A549 (cell line): Measurements from ENCODE around the gene SASS6. TPM values are rescaled to one million over a fixed set of nuclear protein-coding genes. Genes with fewer than 3 reads are reported as not detected.

ENCODE experiments used
- ATAC-seq, 2 experiments: fragments of 200-7000 bp in 1 of 2; fragments of >200 bp in 1 of 2; cut with Nextera tagmentation in 1 of 2; cut with Tn5 transposase in 1 of 2; 3 replicates each; pipeline versions ENCODE4 v1.8.0 to v1.9.1; 2018 to 2020; ENCODE audit warnings: mild to moderate bottlenecking in 1 of 2, moderate library complexity in 1 of 2
- CTCF ChIA-PET: fragments of 300-600 bp; sonication (Branson Sonifier 250); formaldehyde crosslinking; extraction: SDS; loops from one replicate; lab custom pipeline; 2021; ENCODE audit warnings: antibody characterized with exemption, inconsistent platforms; lab: Yijun Ruan, JAX
- POLR2A ChIA-PET: fragments of 350-600 bp; formaldehyde crosslinking; extraction: SDS; loops from one replicate; lab custom pipeline; 2021; ENCODE audit warnings: antibody characterized with exemption, inconsistent platforms; lab: Yijun Ruan, JAX
- DNase-seq, 2 experiments: peaks; one replicate each; pipeline versions ENCODE4 v3.0.0 to v3.0.0-alpha.2; 2011 to 2016; ENCODE audit warnings: low read depth in 1 of 2, low spot score in 1 of 2
- FAIRE-seq: peaks from 2 replicates; lab custom pipeline; 2011; peaks lifted over from hg19 to GRCh38; lab: Jason Lieb, UNC
- H3K27ac ChIP-seq, 2 experiments: fragments of >200 bp; sonication (Bioruptor Twin); formaldehyde crosslinking; 3 replicates each; pipeline ENCODE4 v1.5.1; 2016 to 2017
- H3K4me1 ChIP-seq: fragments of >200 bp; sonication (Bioruptor Twin); formaldehyde crosslinking; 3 replicates; pipeline ENCODE4 v1.6.1; 2016
- H3K4me2 ChIP-seq: fragments of >200 bp; sonication (Bioruptor Twin); formaldehyde crosslinking; 3 replicates; pipeline ENCODE4 v1.6.1; 2016
- H3K4me3 ChIP-seq: fragments of >200 bp; sonication (Bioruptor Twin); formaldehyde crosslinking; 3 replicates; pipeline ENCODE4 v1.5.1; 2016
- H3K9me3 ChIP-seq: fragments of >200 bp; sonication (Bioruptor Twin); formaldehyde crosslinking; 3 replicates; pipeline ENCODE4 v1.6.1; 2016
- CEBPB ChIP-seq, 2 experiments: fragments of >200 bp in 1 of 2; sonication (Bioruptor Twin) in 1 of 2; formaldehyde crosslinking in 1 of 2; IDR thresholded peaks; 2 replicates each; pipeline ENCODE4 v1.6.1; 2012 to 2016
- EHF ChIP-seq: fragments of 250-450 bp; sonication (Bioruptor Pico); IDR thresholded peaks from 2 replicates; pipeline ENCODE4 v1.5.0; 2020; ENCODE audit warnings: mild to moderate bottlenecking
- EP300 ChIP-seq, 2 experiments: fragments of >200 bp; sonication (Bioruptor Twin); formaldehyde crosslinking; IDR thresholded peaks; 2 replicates in 1 of 2; 3 replicates in 1 of 2; pipeline ENCODE4 v1.6.1; 2016 to 2017
- FOSL2 ChIP-seq, 2 experiments: fragments of 450-650 bp in 1 of 2; fragments of >200 bp in 1 of 2; sonication (Bioruptor Twin) in 1 of 2; formaldehyde crosslinking; IDR thresholded peaks; 2 replicates each; pipeline versions ENCODE4 v1.5.0 to v1.6.1; 2016 to 2020; ENCODE audit warnings: mild to moderate bottlenecking in 1 of 2, moderate library complexity in 1 of 2
- FOXS1 ChIP-seq: fragments of 250-450 bp; sonication (Bioruptor Pico); IDR thresholded peaks from 2 replicates; pipeline ENCODE4 v1.5.0; 2020; ENCODE audit warnings: mild to moderate bottlenecking, moderate library complexity
- GATA3 ChIP-seq: IDR thresholded peaks from 2 replicates; pipeline ENCODE4 v1.6.1; 2012; ENCODE audit warnings: borderline replicate concordance
- HDAC2 ChIP-seq: fragments of 200-600 bp; sonication (generic); IDR thresholded peaks from 2 replicates; pipeline ENCODE4 v1.6.1; 2016
- HEYL ChIP-seq: fragments of 250-450 bp; sonication (Bioruptor Pico); IDR thresholded peaks from 2 replicates; pipeline ENCODE4 v1.8.0; 2021; ENCODE audit warnings: mild to moderate bottlenecking, moderate library complexity
- HOXB13 ChIP-seq: fragments of 250-450 bp; sonication (Bioruptor Pico); IDR thresholded peaks from 2 replicates; pipeline ENCODE4 v1.5.0; 2020; ENCODE audit warnings: low read depth, mild to moderate bottlenecking, moderate library complexity
- JUN ChIP-seq, 2 experiments: fragments of >200 bp; sonication (Bioruptor Twin); formaldehyde crosslinking; IDR thresholded peaks; 2 replicates in 1 of 2; 3 replicates in 1 of 2; pipeline ENCODE4 v1.6.1; 2016 to 2017
- KDM5A ChIP-seq: fragments of 200-600 bp; sonication (generic); IDR thresholded peaks from 2 replicates; pipeline ENCODE4 v1.6.1; 2016; ENCODE audit warnings: antibody characterized with exemption, mild to moderate bottlenecking
- MAFK ChIP-seq: fragments of 450-650 bp; IDR thresholded peaks from 2 replicates; pipeline ENCODE4 v1.6.1; 2014; ENCODE audit not compliant: partially characterized antibody
- MAZ ChIP-seq: fragments of 150-350 bp; IDR thresholded peaks from 2 replicates; pipeline ENCODE4 v1.6.1; 2014; ENCODE audit warnings: antibody characterized with exemption, low read depth, low read length, borderline replicate concordance
- MYC ChIP-seq: IDR thresholded peaks from 2 replicates; pipeline ENCODE4 v1.6.1; 2012; ENCODE audit warnings: mild to moderate bottlenecking, inconsistent platforms, low read length, improper control_type of control experiment, borderline replicate concordance
- NR3C1 ChIP-seq: fragments of >200 bp; sonication (Bioruptor Twin); formaldehyde crosslinking; IDR thresholded peaks from 3 replicates; pipeline ENCODE4 v1.6.1; 2017
- POLR2AphosphoS2 ChIP-seq: conservative IDR thresholded peaks from 2 replicates; pipeline ENCODE4 v1.6.1; 2012; ENCODE audit warnings: low read length, improper control_type of control experiment, inconsistent platforms
- RAD21 ChIP-seq, 2 experiments: fragments of >200 bp in 1 of 2; sonication (Bioruptor Twin) in 1 of 2; formaldehyde crosslinking in 1 of 2; IDR thresholded peaks in 1 of 2; conservative IDR thresholded peaks in 1 of 2; 2 replicates in 1 of 2; 3 replicates in 1 of 2; pipeline ENCODE4 v1.6.1; 2012 to 2018; ENCODE audit warnings: inconsistent platforms in 1 of 2
- RCOR1 ChIP-seq: fragments of 150-350 bp; IDR thresholded peaks from 2 replicates; pipeline ENCODE4 v1.6.1; 2014; ENCODE audit warnings: antibody characterized with exemption, low read length, low read depth
- RNF2 ChIP-seq: fragments of 200-600 bp; sonication (generic); IDR thresholded peaks from 2 replicates; pipeline ENCODE4 v1.6.1; 2016; ENCODE audit warnings: low read depth, mild to moderate bottlenecking, antibody characterized with exemption, moderate library complexity, borderline replicate concordance
- ZC3H11A ChIP-seq: fragments of 450-650 bp; IDR thresholded peaks from 2 replicates; pipeline ENCODE4 v1.6.1; 2014; ENCODE audit warnings: antibody characterized with exemption, mild to moderate bottlenecking
- ZNF302 ChIP-seq: fragments of 250-450 bp; sonication (Bioruptor Pico); IDR thresholded peaks from 2 replicates; pipeline ENCODE4 v1.9.0; 2021; ENCODE audit warnings: inconsistent platforms, mild to moderate bottlenecking, moderate library complexity
- ZSCAN20 ChIP-seq: fragments of 250-450 bp; sonication (Bioruptor Pico); IDR thresholded peaks from 2 replicates; pipeline ENCODE4 v1.8.0; 2022; ENCODE audit warnings: mild to moderate bottlenecking, moderate library complexity
- WGBS: methylation state at CpG from one replicate; pipeline ENCODE4 v1.1.6; 2017; ENCODE audit errors: missing lambda C conversion rate; 5-methylcytosine and 5-hydroxymethylcytosine counted together
- polyA plus RNA-seq, 4 experiments: library from polyadenylated mRNA; depleted of rRNA in 3 of 4; stranded (reverse); fragments of >200 nt; fragmentation: RNase III in 1 of 4; extraction: RNeasy Plus Mini Kit Qiagen cat#74134 plus additional on column Dnase treatment in 1 of 4; gene quantifications; 2 replicates in 3 of 4; 3 replicates in 1 of 4; pipeline ENCODE4 v1.2.3, GENCODE V29; 2011 to 2017
- TF ChIP-seq, protein P1 (sequence below): IDR thresholded peaks from 2 replicates; pipeline ENCODE4 v1.6.1; 2012
- TF ChIP-seq, protein P2 (sequence below): fragments of 450-650 bp; IDR thresholded peaks from 2 replicates; pipeline ENCODE4 v1.6.1; 2014; ENCODE audit warnings: antibody characterized with exemption

Gene SASS6
- polyA plus RNA-seq, 2 of the 4 experiments (the other 2 are of a cell fraction): 4.0 to 5.2 TPM

DNA sequence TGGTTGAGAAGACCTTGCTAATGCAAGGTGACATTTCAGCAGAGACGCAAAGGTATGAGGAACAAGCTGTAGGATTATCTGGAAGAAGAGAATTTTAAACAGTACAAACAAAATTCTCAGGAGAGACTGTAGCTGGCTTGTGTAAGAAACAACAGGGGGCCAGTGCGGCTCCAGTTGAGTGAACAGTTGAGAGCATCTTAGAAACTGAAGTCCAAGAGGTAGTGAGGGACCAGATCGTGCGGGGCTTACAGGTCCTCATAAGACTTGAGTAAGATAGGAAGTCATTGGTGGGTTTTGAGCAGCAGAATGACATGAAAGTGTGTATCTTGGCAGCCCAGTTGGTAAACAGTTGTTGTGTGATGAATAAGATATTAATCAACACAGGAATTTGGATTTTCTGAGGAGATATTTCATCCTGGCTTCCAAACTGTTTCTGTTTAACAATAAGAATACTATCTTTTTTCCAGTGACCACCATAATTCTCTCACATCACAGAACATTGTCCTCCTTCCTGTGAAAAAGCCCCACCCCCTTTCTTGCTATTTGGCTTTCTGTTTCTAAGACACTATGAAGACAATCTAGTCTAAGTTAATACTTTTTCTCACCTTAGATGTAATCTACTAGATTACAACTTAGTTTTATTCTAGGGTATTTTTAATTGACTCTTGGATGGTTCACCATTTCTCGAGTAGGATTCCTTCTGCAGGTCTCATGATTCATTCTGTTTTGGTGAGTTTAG lies 62.4 kb downstream of the SASS6 start:
- H3K27ac ChIP-seq: no peak overlapping the region
- no peak for ATAC-seq
- ChIA-PET CTCF (no interaction called here), POLR2A (no interaction called here)
- H3K9me3 ChIP-seq: no peaks in the 10 kb centered on the region
- no peaks in the 10 kb centered on the region for H3K4me1 ChIP-seq
- no peak overlapping the region for H3K4me2 ChIP-seq
- FAIRE-seq: no peak
- WGBS: 95% methylated on average over 5 of the region's 5 CpGs
- no peak overlapping the region for H3K4me3 ChIP-seq
- TF ChIP-seq FOXS1 (CRISPR knock-in tag): no peak
- no peak for TF ChIP-seq CEBPB (IDR thresholded peaks at IDR 0.05)
- no peak for TF ChIP-seq MAZ
- no peak for TF ChIP-seq EHF (CRISPR knock-in tag)
- no peak for TF ChIP-seq ZSCAN20 (CRISPR knock-in tag)
- TF ChIP-seq, protein P1, sequence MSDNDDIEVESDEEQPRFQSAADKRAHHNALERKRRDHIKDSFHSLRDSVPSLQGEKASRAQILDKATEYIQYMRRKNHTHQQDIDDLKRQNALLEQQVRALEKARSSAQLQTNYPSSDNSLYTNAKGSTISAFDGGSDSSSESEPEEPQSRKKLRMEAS: no peak
- no peak for TF ChIP-seq ZC3H11A
- no peak for DNase-seq

DNA sequence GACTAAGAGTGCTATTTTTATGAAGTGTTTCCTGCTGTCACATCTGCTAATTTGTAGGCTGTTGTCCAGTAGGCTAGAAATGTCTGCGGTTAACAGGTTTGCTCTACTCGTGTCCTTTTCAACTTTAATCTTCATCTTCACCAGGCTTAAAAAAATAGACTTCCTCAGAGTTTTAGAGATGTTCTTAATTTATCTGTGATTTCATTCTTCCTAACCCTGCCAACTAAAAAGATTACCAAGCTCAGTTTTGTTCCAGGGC lies 66.8 kb downstream of the SASS6 start:
- DNase-seq (no peak), FAIRE-seq (no peak), ATAC-seq (no peak)
- H3K4me3 ChIP-seq: no peak overlapping the region
- CTCF ChIA-PET: no interaction called here
- no peaks in the 10 kb centered on the region for H3K9me3 ChIP-seq
- 95% methylated on average over 2 of the region's 2 CpGs for WGBS
- no peak overlapping the region for H3K27ac ChIP-seq
- TF ChIP-seq, protein P1: no peak
- TF ChIP-seq POLR2AphosphoS2 (no peak), MYC (no peak)
- TF ChIP-seq, all 56 proteins: peak for 0
- H3K4me2 ChIP-seq: no peak overlapping the region
- POLR2A ChIA-PET: no interaction called here
- no peaks in the 10 kb centered on the region for H3K4me1 ChIP-seq

DNA sequence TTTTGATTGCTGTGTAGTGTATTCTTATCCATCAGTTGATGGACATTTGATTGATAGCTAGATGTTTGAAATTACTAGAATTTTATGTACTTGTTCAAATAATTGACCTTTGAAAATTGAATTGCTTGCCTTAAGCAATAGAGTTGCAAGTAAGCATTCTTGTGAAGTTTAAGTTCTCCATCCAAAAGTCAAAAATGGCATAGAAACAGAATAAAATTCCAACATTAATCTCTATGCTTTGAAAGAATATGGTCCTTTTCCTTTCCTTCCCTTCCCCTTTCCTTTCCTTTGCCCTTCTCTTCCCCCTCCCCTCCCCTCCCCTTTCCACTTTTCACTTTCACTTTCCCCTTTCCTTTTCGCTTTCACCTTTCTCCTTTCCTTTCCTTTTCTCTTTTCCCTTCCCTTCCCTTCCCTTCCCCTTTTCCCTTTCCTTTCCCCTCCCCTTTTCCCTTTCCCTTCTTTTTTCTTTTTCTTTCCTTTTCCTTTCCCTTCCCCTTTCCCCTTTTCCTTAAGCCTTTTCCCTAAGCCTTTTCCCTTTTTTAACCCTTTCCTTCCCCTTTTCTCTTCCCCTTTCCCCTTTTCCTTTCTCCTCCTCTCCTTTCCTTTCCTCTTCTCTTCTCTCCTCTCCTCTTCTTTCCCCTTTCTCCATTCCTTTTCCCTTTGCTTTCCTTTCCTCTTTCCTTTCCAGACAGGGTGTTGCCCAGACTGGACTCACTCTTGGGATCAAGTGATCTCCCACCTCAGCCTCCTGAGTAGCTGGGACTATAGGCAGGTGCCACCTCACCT lies 67.4 kb downstream of the SASS6 start:
- POLR2A ChIA-PET: no interaction called here
- Histone ChIP-seq H3K4me2 (no peak overlapping the region), H3K4me1 (no peaks in the 10 kb centered on the region), H3K4me3 (no peak overlapping the region), H3K9me3 (no peaks in the 10 kb centered on the region), H3K27ac (no peak overlapping the region)
- TF ChIP-seq EHF (CRISPR knock-in tag) (no peak), HEYL (no peak), KDM5A (no peak), CEBPB (IDR thresholded peaks at IDR 0.05) (no peak), JUN (IDR thresholded peaks at IDR 0.05) (no peak), RNF2 (no peak), HDAC2 (no peak), HOXB13 (CRISPR knock-in tag) (no peak), GATA3 (no peak), RCOR1 (no peak), NR3C1 (no peak), EP300 (IDR thresholded peaks at IDR 0.05) (no peak), FOSL2 (IDR thresholded peaks at IDR 0.05) (no peak), FOSL2 (CRISPR knock-in tag; IDR thresholded peaks at IDR 0.05) (no peak), ZNF302 (CRISPR knock-in tag) (no peak), RAD21 (conservative IDR thresholded peaks at IDR 0.05 in 1 of 2, IDR thresholded peaks at IDR 0.05 in 1 of 2) (no peak), MAFK (no peak)
- TF ChIP-seq, protein P2, sequence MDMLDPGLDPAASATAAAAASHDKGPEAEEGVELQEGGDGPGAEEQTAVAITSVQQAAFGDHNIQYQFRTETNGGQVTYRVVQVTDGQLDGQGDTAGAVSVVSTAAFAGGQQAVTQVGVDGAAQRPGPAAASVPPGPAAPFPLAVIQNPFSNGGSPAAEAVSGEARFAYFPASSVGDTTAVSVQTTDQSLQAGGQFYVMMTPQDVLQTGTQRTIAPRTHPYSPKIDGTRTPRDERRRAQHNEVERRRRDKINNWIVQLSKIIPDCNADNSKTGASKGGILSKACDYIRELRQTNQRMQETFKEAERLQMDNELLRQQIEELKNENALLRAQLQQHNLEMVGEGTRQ: no peak
- TF ChIP-seq, protein P1: no peak
- no CpG with 5 or more reads among the region's 1 CpG for WGBS
- CTCF ChIA-PET: interaction anchor here (1.4 kb wide), 1 partner anchor 16 kb away, joined by 3 read pairs; no protein-coding TSS in a partner anchor
- DNase-seq: no peak
- FAIRE-seq: no peak
- no peak for ATAC-seq
